GM10266 (cell line): ENCODE results near the gene AAR2.

ENCODE experiments used
- DNase-seq: peaks from one replicate; pipeline ENCODE4 v3.0.0; 2012; ENCODE audit errors: extremely low spot score
- CTCF ChIP-seq: IDR thresholded peaks from 2 replicates; pipeline ENCODE4 v1.5.1; 2012; ENCODE audit warnings: mild to moderate bottlenecking, low read depth; ENCODE audit not compliant: control insufficient read depth, insufficient read depth; ENCODE audit errors: missing control alignments

Gene AAR2

GRCh38 chr20:36259177-36260061 lies 23.1 kb downstream of the AAR2 start:
- DNase-seq, result no peak

GRCh38 chr20:36260316-36260715 lies 24.0 kb downstream of the AAR2 start:
- no peak for TF ChIP-seq CTCF
- DNase-seq, result no peak

More at GRCh38 chr20:36259177-36260061, 23.1 kb downstream of the AAR2 start:
- TF ChIP-seq CTCF, result no peak

- TF ChIP-seq CTCF, result no peak
- no peak for DNase-seq
Observed at GRCh38 chr20:36261389-36262105, 25.3 kb downstream of the AAR2 start.

GRCh38 chr20:36262440-36262839 lies 26.2 kb downstream of the AAR2 start:
- DNase-seq, result no peak
- TF ChIP-seq CTCF, result no peak

- TF ChIP-seq CTCF, result no peak
- no peak for DNase-seq
Observed at GRCh38 chr20:36264426-36265246, 28.4 kb downstream of the AAR2 start.

GRCh38 chr20:36266189-36266588 lies 29.9 kb downstream of the AAR2 start:
- no peak for DNase-seq
- no peak for TF ChIP-seq CTCF
